ENCODE results near the gene PARD3.

The PARD3 gene

GRCh38 chr10:34235164-34235832, 579.8 kb downstream of the PARD3 start:
- DNase-seq, result no peak

GRCh38 chr10:34232481-34232880, 582.6 kb downstream of the PARD3 start:
- no peak for DNase-seq

- no peak for DNase-seq
Observed at GRCh38 chr10:34231441-34232180, 583.5 kb downstream of the PARD3 start.

GRCh38 chr10:34229917-34230316, 585.2 kb downstream of the PARD3 start:
- DNase-seq, result no peak

- DNase-seq, result no peak
Observed at GRCh38 chr10:34228066-34228465, 587.0 kb downstream of the PARD3 start.

- no peak for DNase-seq
Observed at GRCh38 chr10:34224639-34225038, 590.5 kb downstream of the PARD3 start.

- no peak for DNase-seq
Observed at GRCh38 chr10:34223658-34224057, 591.4 kb downstream of the PARD3 start.

GRCh38 chr10:34222359-34222758, 592.7 kb downstream of the PARD3 start:
- DNase-seq, result no peak

- DNase-seq, result no peak
Observed at GRCh38 chr10:34219753-34220548, 595.1 kb downstream of the PARD3 start.

GRCh38 chr10:34217524-34217923, 597.6 kb downstream of the PARD3 start:
- DNase-seq, result no peak

GRCh38 chr10:34216348-34216945, 598.6 kb downstream of the PARD3 start:
- no peak for DNase-seq

- no peak for DNase-seq
Observed at GRCh38 chr10:34213805-34214197, 601.3 kb downstream of the PARD3 start.

- no peak for DNase-seq
Observed at GRCh38 chr10:34213193-34213804, 601.8 kb downstream of the PARD3 start.

GRCh38 chr10:34207343-34207742, 607.8 kb downstream of the PARD3 start:
- DNase-seq, result no peak

- DNase-seq, result no peak
Observed at GRCh38 chr10:34206935-34207268, 608.2 kb downstream of the PARD3 start.

GRCh38 chr10:34206078-34206934, 608.8 kb downstream of the PARD3 start:
- DNase-seq, result no peak

GRCh38 chr10:34205452-34205851, 609.6 kb downstream of the PARD3 start:
- no peak for DNase-seq

- no peak for DNase-seq
Observed at GRCh38 chr10:34203966-34204630, 611.0 kb downstream of the PARD3 start.

GRCh38 chr10:34200355-34200901, 614.7 kb downstream of the PARD3 start:
- DNase-seq, result no peak

- no peak for DNase-seq
Observed at GRCh38 chr10:34198953-34199352, 616.1 kb downstream of the PARD3 start.

GRCh38 chr10:34196058-34196433, 619.0 kb downstream of the PARD3 start:
- no peak for DNase-seq
